Inflammatory macrophage (primary cell): ENCODE results near the gene SNRNP27.
"Not testable (repeated sequence)": the region's sequence is repeated elsewhere in the genome, so short reads cannot be mapped to it uniquely, and the experiment has no call there.

Experiments used
- DNase-seq, 2 donors: peaks; one replicate each; pipeline ENCODE4 v3.0.0-alpha.2; 2020 to 2022

The SNRNP27 gene

GRCh38 chr2:69947325-69947931 lies 53.7 kb downstream of the SNRNP27 start:
- no peak for DNase-seq

GRCh38 chr2:69948032-69948962 lies 54.5 kb downstream of the SNRNP27 start:
- no peak for DNase-seq

DNA sequence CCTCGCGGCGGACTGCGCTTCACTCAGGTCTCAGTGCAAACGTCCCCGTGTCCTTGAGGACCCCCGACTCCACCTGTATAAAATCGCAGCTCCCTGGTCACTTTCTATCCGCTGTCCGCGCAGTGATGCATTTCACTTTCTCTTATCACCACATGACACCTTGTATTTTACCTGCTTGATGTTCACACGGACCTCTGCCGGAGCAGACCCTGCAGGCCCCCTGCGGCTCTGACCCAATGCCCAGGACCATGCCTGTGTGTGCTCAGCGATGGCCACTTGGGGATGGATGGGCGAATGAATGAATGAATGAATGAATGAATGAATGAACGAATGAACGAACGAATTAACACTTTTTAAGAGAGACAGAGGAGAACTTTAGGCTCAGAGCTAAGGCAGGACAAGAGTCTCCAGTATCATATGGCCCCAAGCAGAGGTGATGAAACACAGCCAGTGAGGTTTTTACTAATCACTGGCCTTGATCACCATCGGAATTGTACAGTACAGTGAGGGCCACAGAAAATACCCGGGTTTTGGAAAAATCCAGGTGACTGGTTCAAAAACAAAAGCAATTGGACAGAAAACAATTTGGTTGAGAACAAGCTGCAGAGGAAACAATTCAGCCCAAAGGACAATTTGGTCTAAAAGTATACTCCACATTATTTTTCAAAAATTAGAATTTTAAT lies 55.3 kb downstream of the SNRNP27 start:
- DNase-seq: no peak

GRCh38 chr2:69950241-69950640 lies 56.5 kb downstream of the SNRNP27 start:
- DNase-seq: no peak

GRCh38 chr2:69950671-69951070 lies 56.9 kb downstream of the SNRNP27 start:
- DNase-seq: not testable (repeated sequence)

GRCh38 chr2:69952336-69953115 lies 58.8 kb downstream of the SNRNP27 start:
- DNase-seq: peak; percentile 38

- DNase-seq: peak; percentile 54 to 63
These were observed 60.3 kb downstream of the SNRNP27 start for GRCh38 chr2:69954084-69954483.
